H1 (cell line): ENCODE results near the gene RAB7B. TPM values are rescaled to one million over a fixed set of nuclear protein-coding genes. Genes with fewer than 3 reads are reported as not detected.

Experiments
- BACH1 ChIP-seq: IDR thresholded peaks from 2 replicates; pipeline ENCODE4 v1.6.1; 2012; ENCODE audit warnings: low read length, improper control_type of control experiment
- CHD1 ChIP-seq: IDR thresholded peaks from 2 replicates; pipeline ENCODE4 v1.6.1; 2012; ENCODE audit warnings: low read depth, low read length, improper control_type of control experiment
- KDM1A ChIP-seq: fragments of 200-600, 300-600 bp; sonication (generic); IDR thresholded peaks from 2 replicates; pipeline ENCODE4 v1.7.1; 2016; ENCODE audit warnings: mild to moderate bottlenecking, low read length, borderline replicate concordance
- NANOG ChIP-seq: IDR thresholded peaks from 2 replicates; pipeline ENCODE4 v1.6.1; 2011; ENCODE audit warnings: low read length, low read depth, mild to moderate bottlenecking, inconsistent platforms; ENCODE audit not compliant: insufficient read depth, poor library complexity, severe bottlenecking
- POLR2AphosphoS5 ChIP-seq: IDR thresholded peaks from 2 replicates; pipeline ENCODE4 v1.6.1; 2011; ENCODE audit warnings: low read depth, low read length
- POU5F1 ChIP-seq: IDR thresholded peaks from 2 replicates; pipeline ENCODE4 v1.6.1; 2011; ENCODE audit warnings: low read depth, mild to moderate bottlenecking, low read length, moderate library complexity
- RNF2 ChIP-seq: fragments of 200-900, 300-1000 bp; sonication (generic); IDR thresholded peaks from 2 replicates; pipeline ENCODE4 v1.7.1; 2016; ENCODE audit warnings: borderline replicate concordance, low read depth, mild to moderate bottlenecking, antibody characterized with exemption, low read length; ENCODE audit not compliant: poor library complexity, severe bottlenecking; ENCODE audit errors: missing control alignments
- SP1 ChIP-seq: IDR thresholded peaks from 2 replicates; pipeline ENCODE4 v1.6.1; 2011; ENCODE audit warnings: low read depth, low read length
- polyA plus RNA-seq, 7 experiments: library from polyadenylated mRNA; depleted of rRNA in 3 of 7; stranded (reverse) in 5 of 7; unstranded in 2 of 7; fragments of >200 nt in 5 of 7; fragments of 200-250 nt in 2 of 7; gene quantifications; 1 replicate in 5 of 7; 2 replicates in 1 of 7; 4 replicates in 1 of 7; pipeline versions ENCODE4 v1.2.1 to v1.2.3, GENCODE V29; 2011 to 2013; ENCODE audit warnings: missing spikeins in 2 of 7, mixed read lengths in 2 of 7
- total RNA-seq: library from RNA; stranded (reverse); fragmentation: NEBNext Ultra II Directional; extraction: Animal tissue kit (Norgen Biotek cat#: 25700); gene quantifications from 2 replicates; pipeline ENCODE4 v1.2.1, GENCODE V29; 2021
- TF ChIP-seq, protein P1 (sequence below): IDR thresholded peaks from 2 replicates; pipeline ENCODE4 v1.6.1; 2012; ENCODE audit warnings: inconsistent platforms

The RAB7B gene
- total and polyA plus RNA-seq, 2 of the 8 experiments (the other 6 are each of a cell fraction or from before 2014, with no cell fraction given) = 0.05 TPM; not detected in 1

DNA sequence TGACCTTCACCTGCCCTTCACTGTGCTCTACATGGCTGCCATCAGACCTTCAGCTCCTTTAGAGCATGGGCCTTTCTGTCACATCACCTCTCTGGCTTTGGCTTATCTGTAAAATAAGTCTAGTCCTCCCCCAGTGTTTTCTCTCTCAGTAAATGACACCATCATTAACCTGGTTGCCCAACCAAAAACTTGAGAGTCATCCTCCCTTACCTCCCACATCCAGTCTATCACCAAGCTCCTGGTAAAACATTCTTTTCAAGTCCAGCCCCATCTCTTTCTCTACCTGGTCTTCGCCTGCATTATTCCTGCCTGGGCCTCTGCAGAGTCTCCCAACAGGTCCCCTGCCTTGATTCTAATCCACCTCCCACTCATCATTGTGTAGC, 73.0 kb downstream of the RAB7B start (continued):
- TF ChIP-seq CHD1 = no peak
- TF ChIP-seq POLR2AphosphoS5 = no peak
- no peak for TF ChIP-seq NANOG
- TF ChIP-seq POU5F1 = no peak
- TF ChIP-seq BACH1 = no peak
- TF ChIP-seq KDM1A = no peak
- no peak for TF ChIP-seq SP1
- TF ChIP-seq RNF2 = no peak
- TF ChIP-seq, protein P1, sequence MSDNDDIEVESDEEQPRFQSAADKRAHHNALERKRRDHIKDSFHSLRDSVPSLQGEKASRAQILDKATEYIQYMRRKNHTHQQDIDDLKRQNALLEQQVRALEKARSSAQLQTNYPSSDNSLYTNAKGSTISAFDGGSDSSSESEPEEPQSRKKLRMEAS = no peak
